ENCODE measurements around the gene TBC1D9. TPM values are rescaled to one million over a fixed set of nuclear protein-coding genes. Genes with fewer than 3 reads are reported as not detected.

Gene TBC1D9
- total and polyA plus RNA-seq, 2 experiments from 2014 or later, result 4.4 to 14.4 TPM

- in situ Hi-C loops (cut with MboI), result no loop called here
- WGBS, 2 experiments (ENCODE audit: low coverage in 1 of 2, low lambda C conversion rate in 2 of 2, missing lambda C conversion rate in 2 of 2), result 19 to 21% methylated on average over 26 to 27 of the region's 27 CpGs
- no peak overlapping the region for H3K4me3 ChIP-seq
- no peaks in the 10 kb centered on the region for H3K4me1 ChIP-seq (ENCODE audit: insufficient read depth)
- no peak overlapping the region for H3K9ac ChIP-seq
- H3K27me3 ChIP-seq (replicated peaks; ENCODE audit: insufficient read depth), result peaks cover 71% of the 10 kb centered on the region
- TF ChIP-seq EZH2 (IDR thresholded peaks at IDR 0.05; ENCODE audit: insufficient read depth, poor library complexity, severe bottlenecking) (no peak), EZH2phosphoT487 (IDR thresholded peaks at IDR 0.05; ENCODE audit: insufficient read depth, low read depth) (no peak)
- no peak overlapping the region for H2AFZ ChIP-seq
- H4K20me1 ChIP-seq (ENCODE audit: insufficient read depth), result no peaks in the 10 kb centered on the region; the same call in 1 of the 2 replicates
- no peak overlapping the region for H3K27ac ChIP-seq
- no peaks in the 10 kb centered on the region for H3K9me3 ChIP-seq (ENCODE audit: low read depth)
- no peaks in the 10 kb centered on the region for H3K36me3 ChIP-seq (ENCODE audit: low read depth)
- no peak overlapping the region for H3K4me2 ChIP-seq (ENCODE audit: unreplicated experiment)
- H3F3A ChIP-seq (ENCODE audit: insufficient read depth), result no peaks in the 10 kb centered on the region
- H3K79me2 ChIP-seq (ENCODE audit: insufficient read depth), result no peaks in the 10 kb centered on the region
- no peaks in the 10 kb centered on the region for H3K9me2 ChIP-seq (ENCODE audit: insufficient read depth)
- DNase-seq, result no peak
Measured at GRCh38 chr4:140579278-140579677, 176.9 kb downstream of the TBC1D9 start.

GRCh38 chr4:140575489-140575888 is 180.7 kb downstream of the TBC1D9 start:
- WGBS, 2 experiments (ENCODE audit: low coverage in 1 of 2, low lambda C conversion rate in 2 of 2, missing lambda C conversion rate in 2 of 2), result 33 to 38% methylated on average over 4 of the region's 4 CpGs

GRCh38 chr4:140571620-140572019 is 184.6 kb downstream of the TBC1D9 start:
- in situ Hi-C loops (cut with MboI), result no loop called here
- Histone ChIP-seq H2AFZ (no peak overlapping the region), H3K4me2 (ENCODE audit: unreplicated experiment) (no peak overlapping the region), H3K27ac (no peak overlapping the region), H3F3A (ENCODE audit: insufficient read depth) (no peaks in the 10 kb centered on the region), H3K4me1 (ENCODE audit: insufficient read depth) (no peaks in the 10 kb centered on the region), H3K9me2 (ENCODE audit: insufficient read depth) (no peaks in the 10 kb centered on the region), H3K4me3 (no peak overlapping the region), H3K79me2 (ENCODE audit: insufficient read depth) (no peaks in the 10 kb centered on the region), H3K36me3 (ENCODE audit: low read depth) (no peaks in the 10 kb centered on the region), H3K9ac (no peak overlapping the region), H4K20me1 (ENCODE audit: insufficient read depth) (no peaks in the 10 kb centered on the region), H3K27me3 (replicated peaks; ENCODE audit: insufficient read depth) (peaks cover 76% of the 10 kb centered on the region), H3K9me3 (ENCODE audit: low read depth) (no peaks in the 10 kb centered on the region)
- TF ChIP-seq EZH2phosphoT487 (IDR thresholded peaks at IDR 0.05; ENCODE audit: insufficient read depth, low read depth) (no peak), EZH2 (IDR thresholded peaks at IDR 0.05; ENCODE audit: insufficient read depth, poor library complexity, severe bottlenecking) (no peak)
- WGBS, 2 experiments (ENCODE audit: low coverage in 1 of 2, low lambda C conversion rate in 2 of 2, missing lambda C conversion rate in 2 of 2), result 21 to 28% methylated on average over 2 of the region's 2 CpGs
- no peak for DNase-seq

More at GRCh38 chr4:140575489-140575888, 180.7 kb downstream of the TBC1D9 start:
- H3K4me2 ChIP-seq (ENCODE audit: unreplicated experiment), result no peak overlapping the region
- no peaks in the 10 kb centered on the region for H3K9me2 ChIP-seq (ENCODE audit: insufficient read depth)
- no peaks in the 10 kb centered on the region for H3F3A ChIP-seq (ENCODE audit: insufficient read depth)
- TF ChIP-seq EZH2phosphoT487 (IDR thresholded peaks at IDR 0.05; ENCODE audit: insufficient read depth, low read depth), result no peak
- TF ChIP-seq EZH2 (IDR thresholded peaks at IDR 0.05; ENCODE audit: insufficient read depth, poor library complexity, severe bottlenecking), result no peak
- in situ Hi-C loops (cut with MboI), result no loop called here
- H3K4me1 ChIP-seq (ENCODE audit: insufficient read depth), result no peaks in the 10 kb centered on the region
- H3K27me3 ChIP-seq (replicated peaks; ENCODE audit: insufficient read depth), result peaks cover 75% of the 10 kb centered on the region
- H2AFZ ChIP-seq, result no peak overlapping the region
- H3K79me2 ChIP-seq (ENCODE audit: insufficient read depth), result no peaks in the 10 kb centered on the region
- no peak overlapping the region for H3K9ac ChIP-seq
- no peak overlapping the region for H3K4me3 ChIP-seq
- no peak for DNase-seq
- no peak overlapping the region for H3K27ac ChIP-seq
- H4K20me1 ChIP-seq (ENCODE audit: insufficient read depth), result no peaks in the 10 kb centered on the region
- H3K9me3 ChIP-seq (ENCODE audit: low read depth), result no peaks in the 10 kb centered on the region
- H3K36me3 ChIP-seq (ENCODE audit: low read depth), result no peaks in the 10 kb centered on the region

Small RNA genes within 50 kb of the gene (small RNA-seq; reads per million reads assigned to genes)
- gene AC108019.1 (ENCODE audit: low read depth, low replicate concordance) (not detected), gene RF00019 (ENCODE audit: low read depth, low replicate concordance) (not detected), gene RN7SL152P (ENCODE audit: low read depth, low replicate concordance) (not detected), gene RNY1P14 (ENCODE audit: low read depth, low replicate concordance) (not detected)

Other genes with a start within 250 kb of the TBC1D9 start
- 24.0 and 35.8 TPM in 2 replicates for gene ELMOD2, start 232.2 kb downstream of the TBC1D9 start, total RNA-seq (2014; rRNA removed; shearing (Covaris generic))
- 25.0 and 30.5 TPM in 2 replicates for gene ELMOD2, start 232.2 kb downstream of the TBC1D9 start, polyA plus RNA-seq (2016; fragmentation: Nextera tagmentation; extraction: Ambion mirVana)
- gene UCP1, start 187.4 kb downstream of the TBC1D9 start, total RNA-seq (2014; rRNA removed; shearing (Covaris generic)), result not detected in 2 replicates
- not detected in 2 replicates for gene UCP1, start 187.4 kb downstream of the TBC1D9 start, polyA plus RNA-seq (2016; fragmentation: Nextera tagmentation; extraction: Ambion mirVana)

All from GM23248 (cell line).